Activated T-cell treated with anti-CD3 and anti-CD28 coated beads for 24 hours (primary cell): ENCODE measurements around the gene THUMPD3.

Experiments
- DNase-seq: peaks from one replicate; pipeline ENCODE4 v3.0.0-alpha.2; 2020; ENCODE audit warnings: low read depth

The THUMPD3 gene, protein sequence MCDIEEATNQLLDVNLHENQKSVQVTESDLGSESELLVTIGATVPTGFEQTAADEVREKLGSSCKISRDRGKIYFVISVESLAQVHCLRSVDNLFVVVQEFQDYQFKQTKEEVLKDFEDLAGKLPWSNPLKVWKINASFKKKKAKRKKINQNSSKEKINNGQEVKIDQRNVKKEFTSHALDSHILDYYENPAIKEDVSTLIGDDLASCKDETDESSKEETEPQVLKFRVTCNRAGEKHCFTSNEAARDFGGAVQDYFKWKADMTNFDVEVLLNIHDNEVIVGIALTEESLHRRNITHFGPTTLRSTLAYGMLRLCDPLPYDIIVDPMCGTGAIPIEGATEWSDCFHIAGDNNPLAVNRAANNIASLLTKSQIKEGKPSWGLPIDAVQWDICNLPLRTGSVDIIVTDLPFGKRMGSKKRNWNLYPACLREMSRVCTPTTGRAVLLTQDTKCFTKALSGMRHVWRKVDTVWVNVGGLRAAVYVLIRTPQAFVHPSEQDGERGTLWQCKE

DNA sequence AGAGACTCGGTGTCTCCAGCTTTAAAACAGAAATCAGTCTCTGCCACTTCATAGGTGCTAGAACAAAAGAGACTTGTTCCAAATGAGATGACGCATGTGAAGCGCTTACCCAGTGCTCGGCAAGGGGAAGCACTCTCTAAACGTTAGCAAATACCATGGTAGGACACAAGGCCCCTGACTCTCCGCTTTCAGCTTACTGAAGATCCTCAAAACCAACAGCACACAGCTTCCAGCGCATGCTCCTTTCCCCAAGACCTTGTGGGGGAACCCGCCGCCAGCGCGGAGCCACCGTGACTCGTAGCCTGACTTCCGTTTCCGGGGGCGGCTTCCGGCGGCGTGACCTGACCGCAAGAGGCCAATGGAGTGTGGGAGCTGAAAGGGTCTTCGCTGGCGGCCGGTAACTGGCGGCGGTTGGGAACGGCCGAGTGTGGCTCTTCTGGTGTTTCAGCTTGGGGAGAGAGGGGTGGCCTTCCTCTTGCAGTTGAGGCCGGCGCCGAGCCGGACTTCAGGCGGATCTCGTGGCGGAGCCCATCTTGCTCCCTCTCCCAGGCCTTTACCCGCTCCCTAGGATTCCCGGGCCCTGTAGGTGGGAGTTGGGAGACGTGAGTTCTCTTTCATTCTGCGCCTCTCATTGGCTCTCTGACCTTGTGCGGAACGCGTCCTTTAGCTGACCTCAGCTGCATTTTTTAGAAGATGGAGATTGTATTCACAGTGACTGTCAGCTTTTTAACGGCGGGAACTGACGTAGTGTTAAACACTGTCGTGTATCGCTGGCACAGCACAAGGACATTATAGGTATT is at the start of gene THUMPD3:
Gene THUMPD3 (plus strand): TSS at position 324 of the 800 bp plus-strand sequence. CDS start 2,015 bp downstream, outside the sequence.
- peak; percentile 92 for DNase-seq

- DNase-seq = no peak
These were observed 48.1 kb upstream of the THUMPD3 start for GRCh38 chr3:9314796-9315195.

- DNase-seq = no peak
These were observed 45.9 kb upstream of the THUMPD3 start for GRCh38 chr3:9316881-9317361.

GRCh38 chr3:9322780-9323179 is 40.1 kb upstream of the THUMPD3 start:
- no peak for DNase-seq

DNA sequence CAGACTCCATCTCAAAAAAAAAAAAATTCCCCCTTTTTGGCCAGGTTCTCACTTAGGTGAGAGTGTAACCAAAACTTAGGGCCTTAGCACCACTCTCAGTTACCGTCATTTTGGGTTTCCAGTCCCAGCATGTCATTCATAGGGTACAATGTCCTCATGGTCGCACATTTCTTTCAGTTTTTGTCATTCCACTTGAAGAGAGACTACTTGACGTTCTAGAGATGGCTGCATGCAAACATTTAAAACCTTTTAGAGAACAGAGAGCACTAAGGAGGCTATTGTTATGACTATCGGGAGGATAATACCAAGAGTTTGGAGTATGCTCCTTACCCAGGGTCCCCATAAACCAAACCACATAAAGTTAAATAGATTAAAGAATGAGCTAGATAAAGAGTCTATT is 37.9 kb upstream of the THUMPD3 start:
- no peak for DNase-seq

DNA sequence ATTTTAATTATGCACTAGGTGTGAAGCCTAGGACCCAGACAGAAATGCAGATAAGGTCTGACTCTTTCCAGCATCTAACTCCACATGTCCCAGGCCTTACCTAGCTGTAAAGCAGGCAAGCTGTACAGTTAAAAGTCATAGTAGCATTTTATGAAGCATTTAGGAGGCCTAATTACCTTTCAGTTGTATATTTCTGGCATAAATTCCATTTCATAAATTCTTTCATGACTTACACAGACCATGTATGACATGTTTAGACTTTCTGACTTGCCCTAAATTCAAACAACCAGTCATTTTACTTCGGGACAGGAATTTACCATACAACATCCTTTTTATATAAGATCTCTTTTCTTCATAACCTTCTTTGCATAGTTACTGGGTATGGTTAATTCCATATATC is 35.3 kb upstream of the THUMPD3 start:
- DNase-seq = no peak

GRCh38 chr3:9330166-9330703 is 32.6 kb upstream of the THUMPD3 start:
- DNase-seq = no peak

GRCh38 chr3:9331171-9331570 is 31.7 kb upstream of the THUMPD3 start:
- no peak for DNase-seq

DNA sequence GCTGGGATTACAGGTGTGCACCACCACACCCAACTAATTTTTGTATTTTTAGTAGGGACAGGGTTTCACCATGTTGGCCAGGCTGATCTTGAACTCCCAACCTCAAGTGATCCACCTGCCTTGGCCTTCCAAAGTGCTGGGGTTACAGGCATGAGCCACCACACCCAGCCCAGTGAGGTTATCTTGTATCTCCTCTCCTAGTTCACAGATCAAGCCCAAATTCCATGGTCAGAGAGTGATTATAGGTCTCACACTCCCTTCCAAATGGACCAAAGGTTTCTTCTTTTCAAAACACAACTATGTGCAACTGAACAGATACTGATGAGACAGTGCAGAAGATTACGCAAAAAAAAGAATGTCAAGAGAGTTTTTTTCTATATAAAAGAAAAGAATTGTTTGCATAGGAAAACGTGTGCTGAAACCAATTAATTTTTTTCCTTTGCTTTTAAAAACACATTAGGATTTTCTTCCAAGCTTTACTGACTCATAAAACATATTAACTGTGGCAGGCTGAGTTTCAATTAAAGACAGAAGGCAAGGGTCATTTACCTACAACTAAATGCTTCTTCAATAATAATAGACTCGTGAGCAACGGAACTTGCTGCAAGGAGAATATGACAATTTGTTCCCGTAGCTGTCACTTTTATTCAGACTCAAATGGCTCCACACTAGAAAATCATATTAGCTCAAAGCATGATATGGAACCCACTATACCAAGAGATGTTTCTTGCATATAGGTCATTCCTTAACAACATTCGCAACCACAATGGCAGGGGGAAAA is 30.4 kb upstream of the THUMPD3 start:
- DNase-seq = no peak

GRCh38 chr3:9339761-9340471 is 22.9 kb upstream of the THUMPD3 start:
- no peak for DNase-seq

- DNase-seq = no peak
These were observed 22.4 kb upstream of the THUMPD3 start for GRCh38 chr3:9340472-9340902.

DNA sequence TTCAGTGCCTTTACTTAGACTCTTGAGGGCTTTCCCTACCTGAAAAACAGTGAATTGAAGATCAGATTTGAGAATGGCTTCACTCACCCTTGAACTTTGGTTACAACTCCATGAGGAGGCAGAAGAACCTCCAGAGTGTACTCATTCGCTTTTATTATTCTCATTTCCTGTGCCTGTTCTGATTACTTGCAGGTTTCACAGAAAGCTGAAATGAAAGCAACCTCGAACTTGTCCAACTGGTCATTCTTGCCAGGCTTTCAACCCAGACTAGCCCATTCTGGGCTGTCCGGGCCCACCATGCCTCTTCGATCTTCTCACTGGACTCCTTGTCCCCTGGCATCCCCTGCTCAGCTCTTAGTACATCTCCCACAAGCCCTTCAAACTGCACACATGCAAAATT is 20.2 kb upstream of the THUMPD3 start:
- DNase-seq = no peak

- no peak for DNase-seq
These were observed 19.7 kb upstream of the THUMPD3 start for GRCh38 chr3:9343115-9343514.

- no peak for DNase-seq
These were observed 17.8 kb upstream of the THUMPD3 start for GRCh38 chr3:9345041-9345440.

DNA sequence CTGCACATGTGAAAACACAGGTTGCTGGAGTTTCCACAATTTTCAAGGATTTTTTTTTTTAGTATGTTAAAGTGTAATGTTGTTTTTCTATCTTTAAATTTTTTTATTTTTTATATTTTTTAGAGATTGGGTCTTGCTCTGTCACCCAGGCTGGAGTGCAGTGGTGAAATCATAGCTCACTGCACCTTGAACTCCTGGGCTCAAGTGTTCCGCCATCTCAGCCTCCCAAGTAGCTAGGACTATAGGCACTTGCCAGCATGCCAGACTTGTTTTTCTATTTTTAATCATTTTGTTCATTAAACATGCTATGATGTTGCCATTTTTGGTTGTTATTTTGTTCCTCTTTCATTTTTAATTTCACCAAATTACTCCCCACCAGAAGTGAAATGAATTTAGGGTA is 16.7 kb upstream of the THUMPD3 start:
- no peak for DNase-seq

GRCh38 chr3:9347081-9347480 is 15.8 kb upstream of the THUMPD3 start:
- no peak for DNase-seq

GRCh38 chr3:9347887-9348286 is 15.0 kb upstream of the THUMPD3 start:
- DNase-seq = no peak

DNA sequence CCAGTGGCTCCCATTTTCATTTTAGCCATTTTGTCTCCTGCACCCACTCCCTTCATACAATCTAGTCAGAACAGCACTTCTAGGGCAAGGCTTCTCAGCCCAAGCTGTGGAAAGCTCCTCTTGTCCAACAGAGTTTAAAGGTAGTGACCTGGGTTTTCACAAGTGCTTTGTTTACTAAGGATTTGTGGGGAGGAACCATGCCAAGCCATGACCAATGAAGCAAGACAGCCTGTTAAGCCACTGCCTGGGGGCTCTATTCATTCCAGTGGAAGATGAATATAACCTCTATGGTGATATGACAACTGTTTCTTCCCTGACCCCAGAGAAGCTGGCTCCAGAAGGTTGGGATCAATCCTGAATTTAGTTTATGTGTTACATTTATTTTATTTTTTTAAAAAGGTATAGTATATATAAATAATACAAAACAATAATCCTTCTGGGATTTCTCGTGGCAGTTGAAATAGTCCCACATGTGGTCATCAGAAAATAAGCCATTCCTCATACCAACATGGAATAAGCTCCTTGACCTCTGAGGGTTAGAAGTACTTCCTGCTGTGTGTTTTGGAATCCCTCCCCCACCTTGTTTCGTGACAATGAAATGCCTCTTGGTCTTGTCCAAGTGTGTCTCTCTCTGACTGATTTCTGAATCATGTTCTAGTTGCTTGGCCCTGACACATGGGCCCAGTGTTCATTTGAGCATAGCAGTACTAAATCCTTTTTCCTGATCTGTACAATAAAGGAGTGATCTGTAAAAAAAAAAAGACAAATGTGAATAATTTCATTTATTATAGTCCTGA is 13.3 kb upstream of the THUMPD3 start:
- no peak for DNase-seq

DNA sequence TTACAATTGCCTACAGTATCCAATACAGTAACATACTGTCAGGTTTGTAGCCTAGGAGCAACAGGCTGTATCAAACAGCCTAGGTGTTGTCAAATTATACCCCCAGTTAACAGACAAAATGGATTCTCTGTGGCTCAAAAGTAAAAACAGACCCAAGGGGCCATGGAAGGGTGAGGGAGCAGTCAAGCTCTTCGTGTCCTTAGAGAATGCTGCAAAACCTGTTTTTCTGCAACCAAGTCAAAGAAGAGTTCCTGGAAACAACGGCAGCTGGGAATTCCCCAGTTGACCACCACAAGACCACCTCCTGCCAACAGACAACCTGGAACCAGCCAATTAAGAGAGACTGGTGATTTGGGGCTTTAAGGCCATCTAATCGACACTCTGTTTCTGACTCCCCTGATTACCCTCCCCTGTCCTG is 11.1 kb upstream of the THUMPD3 start:
- DNase-seq = no peak
